Astrocyte (in vitro differentiated cells and primary cell): ENCODE data around the gene HACL1. TPM values are rescaled to one million over a fixed set of nuclear protein-coding genes. Genes with fewer than 3 reads are reported as not detected.
A peak's percentile ranks its signal among the peaks of the same experiment; 100 is the strongest.
"Not testable (repeated sequence)": the region's sequence is repeated elsewhere in the genome, so short reads cannot be mapped to it uniquely, and the experiment has no call there.

Experiments used
- DNase-seq: peaks from one replicate; pipeline ENCODE4 v3.0.0-alpha.2; 2010; ENCODE audit warnings: low read depth
- FAIRE-seq: peaks from 2 replicates; lab custom pipeline; 2011; peaks lifted over from hg19 to GRCh38; lab: Jason Lieb, UNC
- H2AFZ ChIP-seq: 2 replicates; pipeline ENCODE4 v1.6.0; 2012; ENCODE audit warnings: low read depth, low read length, inconsistent platforms
- H3K27ac ChIP-seq: 2 replicates; pipeline ENCODE4 v1.5.1; 2011; ENCODE audit warnings: low read depth, low read length, inconsistent platforms
- H3K27me3 ChIP-seq: 2 replicates; pipeline ENCODE4 v1.6.0; 2011; ENCODE audit warnings: low read length, inconsistent platforms; ENCODE audit not compliant: insufficient read depth
- H3K36me3 ChIP-seq: 2 replicates; pipeline ENCODE4 v1.5.1; 2011; ENCODE audit warnings: low read length, inconsistent platforms; ENCODE audit not compliant: insufficient read depth
- H3K4me1 ChIP-seq: 2 replicates; pipeline ENCODE4 v1.5.1; 2011; ENCODE audit warnings: low read length, inconsistent platforms; ENCODE audit not compliant: insufficient read depth
- H3K4me2 ChIP-seq: 2 replicates; pipeline ENCODE4 v1.6.0; 2012; ENCODE audit warnings: low read length, inconsistent platforms
- H3K4me3 ChIP-seq: 2 replicates; pipeline ENCODE4 v1.5.1; 2011; ENCODE audit warnings: low read depth, mild to moderate bottlenecking, low read length, inconsistent platforms; ENCODE audit not compliant: insufficient read depth
- H3K79me2 ChIP-seq: 2 replicates; pipeline ENCODE4 v1.6.0; 2012; ENCODE audit warnings: mild to moderate bottlenecking, low read length, inconsistent platforms; ENCODE audit not compliant: insufficient read depth
- H3K9ac ChIP-seq: 2 replicates; pipeline ENCODE4 v1.6.0; 2012; ENCODE audit warnings: mild to moderate bottlenecking, low read length, inconsistent platforms
- H3K9me3 ChIP-seq: 2 replicates; pipeline ENCODE4 v1.5.1; 2012; ENCODE audit warnings: low read depth, mild to moderate bottlenecking, low read length, inconsistent platforms; ENCODE audit not compliant: insufficient read depth
- H4K20me1 ChIP-seq: 2 replicates; pipeline ENCODE4 v1.6.0; 2012; ENCODE audit warnings: low read length, inconsistent platforms; ENCODE audit not compliant: insufficient read depth
- H3K27ac Mint-ChIP-seq: one replicate; pipeline ENCODE4 v1.8.0; 2021; ENCODE audit warnings: mild to moderate bottlenecking, mixed read lengths; ENCODE audit not compliant: unreplicated experiment
- H3K27me3 Mint-ChIP-seq: one replicate; pipeline ENCODE4 v1.8.0; 2021; ENCODE audit warnings: low read depth, mixed read lengths; ENCODE audit not compliant: unreplicated experiment
- H3K36me3 Mint-ChIP-seq: one replicate; pipeline ENCODE4 v1.8.0; 2021; ENCODE audit warnings: low read depth, mixed read lengths; ENCODE audit not compliant: unreplicated experiment
- H3K4me1 Mint-ChIP-seq: one replicate; pipeline ENCODE4 v1.8.0; 2021; ENCODE audit warnings: low read depth, mixed read lengths; ENCODE audit not compliant: unreplicated experiment
- H3K4me3 Mint-ChIP-seq: one replicate; pipeline ENCODE4 v1.8.0; 2021; ENCODE audit warnings: mild to moderate bottlenecking, moderate library complexity, mixed read lengths; ENCODE audit not compliant: unreplicated experiment
- H3K9me3 Mint-ChIP-seq: one replicate; pipeline ENCODE4 v1.8.0; 2021; ENCODE audit warnings: mild to moderate bottlenecking, mixed read lengths; ENCODE audit not compliant: unreplicated experiment
- CTCF ChIP-seq: IDR thresholded peaks from 2 replicates; pipeline ENCODE4 v1.5.1; 2011; ENCODE audit warnings: low read depth, mild to moderate bottlenecking, inconsistent platforms, low read length, moderate library complexity; ENCODE audit not compliant: insufficient read depth
- EZH2 ChIP-seq: IDR thresholded peaks from 2 replicates; pipeline ENCODE4 v1.6.1; 2012; ENCODE audit warnings: mild to moderate bottlenecking, low read length, inconsistent platforms; ENCODE audit not compliant: insufficient read depth
- total RNA-seq: library from RNA; stranded (reverse); gene quantifications from 2 replicates; pipeline ENCODE4 v1.2.1, GENCODE V29; 2021

HACL1 gene
- total RNA-seq, 1 donor from 2014 or later = 17.8 TPM

GRCh38 chr3:15629860-15630597 is 28.7 kb upstream of the HACL1 start:
- DNase-seq = peak; percentile 64
- H3K27ac ChIP-seq = peak overlapping the region; percentile 91

DNA sequence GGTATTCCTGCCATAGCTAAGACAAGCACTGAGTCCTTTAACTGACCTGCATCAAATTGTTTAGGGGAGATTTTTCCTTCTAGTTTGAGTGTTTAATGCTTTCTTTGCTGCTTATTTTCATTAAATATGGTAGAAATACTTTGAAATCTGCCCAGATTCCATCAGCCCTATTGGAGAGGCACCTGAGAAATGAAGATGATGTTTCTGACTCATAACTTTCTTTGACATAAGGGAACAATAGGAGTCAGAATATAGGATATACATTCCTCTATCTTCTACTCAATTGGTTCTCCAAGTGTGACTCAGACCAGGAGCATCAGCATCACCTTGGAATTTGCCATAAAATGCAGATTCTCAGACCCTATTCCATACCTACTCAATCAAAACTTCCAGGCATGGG is 27.6 kb upstream of the HACL1 start:
- H2AFZ ChIP-seq = no peak overlapping the region
- Mint-ChIP-seq H3K4me3 (no peak overlapping the region), H3K27ac (no peak overlapping the region), H3K9me3 (no peaks in the 10 kb centered on the region), H3K27me3 (no peaks in the 10 kb centered on the region), H3K4me1 (peaks cover 23% of the 10 kb centered on the region), H3K36me3 (no peaks in the 10 kb centered on the region)
- no peaks in the 10 kb centered on the region for H3K79me2 ChIP-seq
- TF ChIP-seq EZH2 = no peak
- H4K20me1 ChIP-seq = no peaks in the 10 kb centered on the region
- no peak for FAIRE-seq
- no peak for DNase-seq
- no peak overlapping the region for H3K4me3 ChIP-seq
- H3K4me2 ChIP-seq = no peak overlapping the region
- H3K4me1 ChIP-seq = peaks cover 39% of the 10 kb centered on the region
- H3K9ac ChIP-seq = no peak overlapping the region
- no peak overlapping the region for H3K27ac ChIP-seq
- H3K27me3 ChIP-seq = no peaks in the 10 kb centered on the region
- no peaks in the 10 kb centered on the region for H3K36me3 ChIP-seq
- no peaks in the 10 kb centered on the region for H3K9me3 ChIP-seq

More at GRCh38 chr3:15629860-15630597, 28.7 kb upstream of the HACL1 start:
- Mint-ChIP-seq H3K4me1 (peaks cover 33% of the 10 kb centered on the region), H3K9me3 (no peaks in the 10 kb centered on the region), H3K27me3 (no peaks in the 10 kb centered on the region), H3K4me3 (no peak overlapping the region), H3K36me3 (no peaks in the 10 kb centered on the region), H3K27ac (peak overlapping the region; percentile 99)
- Histone ChIP-seq H3K9me3 (no peaks in the 10 kb centered on the region), H3K36me3 (no peaks in the 10 kb centered on the region), H3K9ac (peak overlapping the region; percentile 73), H3K4me1 (peaks cover 50% of the 10 kb centered on the region), H3K27me3 (no peaks in the 10 kb centered on the region), H3K4me2 (peak overlapping the region; percentile 82), H3K4me3 (peak overlapping the region; percentile 31), H4K20me1 (no peaks in the 10 kb centered on the region), H3K79me2 (no peaks in the 10 kb centered on the region), H2AFZ (no peak overlapping the region)
- TF ChIP-seq CTCF (peak; percentile 78), EZH2 (no peak)
- FAIRE-seq = peak; percentile 78

DNA sequence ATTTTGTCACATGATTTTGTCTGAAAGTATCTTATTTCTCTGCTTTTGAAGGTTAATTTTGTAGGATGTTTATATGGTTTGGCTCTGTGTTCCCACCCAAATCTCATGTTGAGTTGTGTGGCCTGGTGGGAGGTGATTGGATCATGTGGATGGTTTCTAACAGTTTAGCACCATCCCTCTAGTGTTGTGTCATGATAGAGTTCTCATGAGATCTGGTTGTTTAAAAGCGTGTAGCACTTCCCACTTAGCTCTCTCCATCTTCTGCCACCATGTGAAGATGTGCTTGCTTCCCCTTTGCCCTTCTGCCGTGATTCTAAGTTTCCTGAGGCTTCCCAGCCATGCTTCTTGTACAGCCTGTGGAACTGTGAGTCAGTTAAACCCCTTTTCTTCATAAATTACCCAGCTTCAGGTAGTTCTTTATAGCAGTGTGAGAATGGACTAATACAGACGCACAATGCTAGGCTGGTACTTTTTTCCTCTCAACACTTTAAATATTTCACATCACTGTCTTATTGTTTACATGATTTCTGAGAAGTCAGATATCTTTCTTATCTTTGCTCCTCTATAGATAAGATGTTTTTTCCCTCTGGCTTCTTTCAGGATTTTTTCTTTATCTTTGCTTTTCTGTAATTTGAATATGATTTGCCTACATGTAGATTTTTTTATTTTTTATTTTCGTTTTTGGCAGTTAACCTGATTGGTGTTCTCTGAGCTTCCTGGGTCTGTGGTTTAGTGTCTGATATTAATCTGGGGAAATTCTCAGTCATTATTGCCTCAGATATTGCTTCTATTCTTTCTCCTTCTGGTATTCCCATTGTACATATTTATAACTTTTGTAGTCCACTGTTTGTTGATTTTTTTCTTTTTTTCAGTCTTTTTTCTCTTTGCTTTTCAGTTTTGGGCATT is 22.4 kb upstream of the HACL1 start:
- no peaks in the 10 kb centered on the region for H3K36me3 ChIP-seq
- no peak overlapping the region for H3K27ac ChIP-seq
- H2AFZ ChIP-seq = no peak overlapping the region
- H3K27me3 Mint-ChIP-seq = no peaks in the 10 kb centered on the region
- no peaks in the 10 kb centered on the region for H3K27me3 ChIP-seq
- H3K4me2 ChIP-seq = no peak overlapping the region
- TF ChIP-seq EZH2 = no peak
- TF ChIP-seq CTCF = no peak
- peaks cover 9% of the 10 kb centered on the region for H3K36me3 Mint-ChIP-seq
- no peak for DNase-seq
- H3K27ac Mint-ChIP-seq = no peak overlapping the region
- FAIRE-seq = no peak
- no peaks in the 10 kb centered on the region for H3K4me1 Mint-ChIP-seq
- H3K4me3 Mint-ChIP-seq = no peak overlapping the region
- H3K9ac ChIP-seq = no peak overlapping the region
- H3K9me3 ChIP-seq = peaks cover 2% of the 10 kb centered on the region
- H3K4me1 ChIP-seq = no peaks in the 10 kb centered on the region
- peaks cover 32% of the 10 kb centered on the region for H3K9me3 Mint-ChIP-seq
- H3K79me2 ChIP-seq = no peaks in the 10 kb centered on the region
- no peaks in the 10 kb centered on the region for H4K20me1 ChIP-seq
- no peak overlapping the region for H3K4me3 ChIP-seq

- not testable (repeated sequence) for DNase-seq, H3K27me3 Mint-ChIP-seq, H2AFZ ChIP-seq, H3K4me1 ChIP-seq, H3K27ac Mint-ChIP-seq, H3K4me3 ChIP-seq, H3K4me1 Mint-ChIP-seq, H3K27ac ChIP-seq, H3K27me3 ChIP-seq, H4K20me1 ChIP-seq, FAIRE-seq, H3K9me3 ChIP-seq, H3K4me3 Mint-ChIP-seq, H3K4me2 ChIP-seq, H3K9ac ChIP-seq, H3K36me3 Mint-ChIP-seq, H3K79me2 ChIP-seq, H3K36me3 ChIP-seq
- H3K9me3 Mint-ChIP-seq = peaks cover 33% of the 10 kb centered on the region
Measured at GRCh38 chr3:15619659-15620464, 18.5 kb upstream of the HACL1 start.
